ENCODE measurements around the gene GLI1.
"Not testable (repeated sequence)": the region's sequence is repeated elsewhere in the genome, so short reads cannot be mapped to it uniquely, and the experiment has no call there.

DNA sequence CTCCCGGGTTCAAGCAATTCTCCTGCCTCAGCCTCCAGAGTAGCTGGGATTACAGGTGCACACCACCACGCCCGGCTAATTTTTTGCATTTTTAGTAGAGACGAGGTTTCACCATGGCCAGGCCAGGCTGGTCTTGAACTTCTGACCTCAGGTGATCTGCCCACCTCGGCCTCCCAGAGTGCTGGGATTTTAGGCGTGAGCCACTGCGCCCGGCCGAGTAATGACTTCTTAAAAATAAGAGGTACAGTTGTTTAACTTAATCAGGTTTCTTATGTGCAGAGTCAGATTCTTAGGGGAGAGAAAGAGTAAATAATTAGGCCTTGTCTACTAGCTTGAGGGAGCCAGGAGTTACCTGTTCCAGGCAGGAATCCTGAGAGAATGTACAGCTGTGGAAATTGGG, 54.7 kb downstream of the GLI1 start:
- TF ChIP-seq CTCF, POLR2A (IDR thresholded peaks at IDR 0.05): not testable (repeated sequence)
